Measurements from ENCODE around the gene DLGAP1. TPM values are rescaled to one million over a fixed set of nuclear protein-coding genes. Genes with fewer than 3 reads are reported as not detected.
"Not testable (repeated sequence)": the region's sequence is repeated elsewhere in the genome, so short reads cannot be mapped to it uniquely, and the experiment has no call there.

DLGAP1 gene
- total and polyA plus RNA-seq, 3 experiments from 2014 or later, result 0.07 to 0.46 TPM; not detected in 1

DNA sequence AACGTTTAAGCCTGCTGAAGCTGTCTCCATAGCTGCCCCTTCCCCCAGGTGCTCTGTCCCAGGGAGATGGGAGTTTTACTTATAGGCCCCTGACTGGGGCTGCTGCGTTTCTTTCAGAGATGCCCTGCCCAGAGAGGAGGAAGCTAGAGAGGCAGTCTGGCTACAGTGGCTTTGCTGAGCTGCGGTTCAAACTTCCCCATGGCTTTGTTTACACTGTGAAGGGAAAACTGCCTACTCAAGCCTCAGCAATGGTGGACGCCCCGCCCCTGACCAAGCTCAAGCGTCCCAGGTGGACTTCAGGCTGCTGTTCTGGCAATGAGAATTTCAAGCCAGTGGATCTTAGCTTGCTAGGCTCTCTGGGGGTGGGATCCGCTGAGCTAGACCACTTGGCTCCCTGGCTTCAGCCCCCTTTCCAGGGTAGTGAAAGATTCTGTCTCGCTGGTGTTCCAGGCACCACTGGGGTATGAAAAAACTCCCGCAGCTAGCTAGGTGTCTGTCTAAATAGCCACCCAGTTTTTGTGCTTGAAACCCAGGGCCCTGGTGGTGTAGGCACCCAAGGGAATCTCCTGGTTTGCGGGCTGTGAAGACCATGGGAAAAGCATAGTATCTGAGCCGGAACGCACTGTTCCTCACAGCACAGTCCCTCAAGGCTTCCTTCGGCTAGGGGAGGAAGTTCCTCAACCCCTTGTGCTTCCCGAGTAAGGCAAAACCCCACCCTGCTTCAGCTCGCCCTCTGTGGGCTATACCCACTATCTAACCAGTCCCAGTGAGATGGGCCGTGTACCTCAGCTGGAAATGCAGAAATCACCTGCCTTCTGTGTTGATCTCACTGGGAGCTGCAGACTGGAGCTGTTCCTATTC lies 755.2 kb downstream of the DLGAP1 start:
- DNase-seq; H3K4me1 ChIP-seq (ENCODE audit: insufficient read depth, low read length); H3K9me3 ChIP-seq (ENCODE audit: low read length); H3K4me3 ChIP-seq (ENCODE audit: low read length); H3K4me1 Mint-ChIP-seq; H3K36me3 Mint-ChIP-seq; H3K9me3 Mint-ChIP-seq; H3K36me3 ChIP-seq (ENCODE audit: insufficient read depth, low read length); H3K4me3 Mint-ChIP-seq; CTCF ChIA-PET; H3K27ac Mint-ChIP-seq; POLR2A ChIA-PET: not testable (repeated sequence)
- H3K27ac ChIP-seq (ENCODE audit: low read depth, low read length), result peak overlapping the region; percentile 57
- peaks cover 26 to 52% of the 10 kb centered on the region in 2 donors for H3K27me3 Mint-ChIP-seq
- peaks cover 12% of the 10 kb centered on the region for H3K27me3 ChIP-seq (ENCODE audit: insufficient read depth, low read length, poor library complexity, severe bottlenecking)

DNA sequence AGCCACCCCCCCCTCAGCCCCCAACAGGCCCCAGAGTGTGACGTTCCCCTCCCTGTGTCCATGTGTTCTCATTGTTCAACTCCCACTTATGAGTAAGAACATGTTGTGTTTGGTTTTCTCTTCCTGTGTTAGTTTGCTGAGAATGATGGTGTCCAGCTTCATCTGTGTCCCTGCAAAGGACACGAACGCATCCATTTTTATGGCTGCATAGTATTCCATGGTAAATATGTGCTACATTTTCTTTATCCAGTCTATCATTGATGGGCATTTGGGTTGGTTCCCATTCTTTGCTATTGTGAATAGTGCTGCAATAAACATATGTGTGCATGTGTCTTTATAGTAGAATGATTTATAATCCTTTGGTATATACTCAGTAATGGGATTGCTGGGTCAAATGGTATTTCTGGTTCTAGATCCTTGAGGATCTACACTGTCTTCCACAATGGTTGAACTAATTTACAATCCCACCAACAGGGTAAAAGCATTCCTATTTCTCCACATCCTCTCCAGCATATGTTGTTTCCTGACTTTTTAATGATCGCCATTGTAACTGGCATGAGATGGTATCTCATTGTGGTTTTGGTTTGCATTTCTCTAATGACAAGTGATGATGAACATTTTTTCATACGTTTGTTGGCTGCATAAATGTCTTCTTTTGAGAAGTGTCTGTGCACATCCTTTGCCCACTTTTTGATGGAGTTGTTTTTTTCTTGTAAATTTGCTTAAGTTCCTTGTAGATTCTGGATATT lies 760.9 kb downstream of the DLGAP1 start:
- H3K9me3 Mint-ChIP-seq; H3K36me3 ChIP-seq (ENCODE audit: insufficient read depth, low read length); H3K27ac ChIP-seq (ENCODE audit: low read depth, low read length); DNase-seq; POLR2A ChIA-PET; H3K4me3 ChIP-seq (ENCODE audit: low read length); H3K27me3 ChIP-seq (ENCODE audit: insufficient read depth, low read length, poor library complexity, severe bottlenecking); H3K4me1 Mint-ChIP-seq; CTCF ChIA-PET; H3K4me3 Mint-ChIP-seq; H3K9me3 ChIP-seq (ENCODE audit: low read length); H3K4me1 ChIP-seq (ENCODE audit: insufficient read depth, low read length); H3K27ac Mint-ChIP-seq; H3K36me3 Mint-ChIP-seq: not testable (repeated sequence)
- peaks cover 5 to 15% of the 10 kb centered on the region in 2 donors for H3K27me3 Mint-ChIP-seq

DNA sequence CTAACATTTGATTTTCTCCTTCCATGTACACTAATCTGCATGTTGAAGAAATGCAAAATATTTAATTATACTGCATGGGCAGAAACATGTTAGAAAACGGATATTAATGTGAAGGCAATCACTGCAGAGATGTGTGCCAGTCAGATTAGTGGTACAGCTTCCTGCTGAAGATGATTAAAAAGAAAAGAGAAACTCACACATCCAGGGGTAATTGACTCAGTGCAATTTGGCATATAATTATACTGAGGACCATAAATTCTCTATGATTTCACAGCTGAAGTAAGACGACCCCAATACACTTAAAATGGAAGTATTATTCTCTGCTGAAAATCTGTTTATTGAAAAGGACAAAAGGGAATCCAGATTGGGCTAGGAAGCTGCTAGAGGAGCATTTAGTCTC lies 761.7 kb downstream of the DLGAP1 start:
- no peaks in the 10 kb centered on the region for H3K36me3 ChIP-seq (ENCODE audit: insufficient read depth, low read length)

DNA sequence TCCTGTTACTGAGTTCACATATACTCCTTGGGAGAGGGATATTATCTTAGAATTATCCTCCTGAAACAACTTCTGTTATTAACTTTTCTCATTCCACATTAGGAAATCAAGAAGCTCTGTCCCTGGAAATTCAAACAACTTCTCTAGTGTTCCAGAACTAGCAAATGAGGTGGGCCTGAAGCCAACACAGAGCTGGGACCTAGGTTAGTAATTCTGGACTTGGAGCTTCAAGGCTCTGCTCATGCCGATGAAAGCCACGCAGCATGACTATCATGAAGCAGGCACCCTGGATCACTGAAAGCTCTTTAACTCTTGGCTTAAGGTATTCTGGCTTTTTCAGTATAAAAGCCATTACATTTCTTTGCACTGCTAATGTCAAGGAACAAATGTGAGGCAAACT lies 762.4 kb downstream of the DLGAP1 start:
- no peak overlapping the region for H3K4me3 ChIP-seq (ENCODE audit: low read length)
- peaks cover 0 to 4% (median 0%) of the 10 kb centered on the region in 5 donors for H3K9me3 Mint-ChIP-seq
- no peaks in the 10 kb centered on the region for H3K27me3 ChIP-seq (ENCODE audit: insufficient read depth, low read length, poor library complexity, severe bottlenecking)
- no peaks in the 10 kb centered on the region for H3K36me3 ChIP-seq (ENCODE audit: insufficient read depth, low read length)
- H3K4me1 ChIP-seq (ENCODE audit: insufficient read depth, low read length), result no peaks in the 10 kb centered on the region
- no peak overlapping the region for H3K27ac ChIP-seq (ENCODE audit: low read depth, low read length)
- H3K27me3 Mint-ChIP-seq, result peaks cover 5 to 7% of the 10 kb centered on the region in 2 donors
- ChIA-PET CTCF (no interaction called here), POLR2A (no interaction called here)
- H3K27ac Mint-ChIP-seq, result no peak overlapping the region
- H3K4me3 Mint-ChIP-seq, result no peak overlapping the region
- no peak for DNase-seq
- H3K4me1 Mint-ChIP-seq, result no peaks in the 10 kb centered on the region
- no peaks in the 10 kb centered on the region for H3K9me3 ChIP-seq (ENCODE audit: low read length)
- peaks cover 0 to 4% (median 0%) of the 10 kb centered on the region in 3 donors for H3K36me3 Mint-ChIP-seq

More for the DNA sequence above, 761.7 kb downstream of the DLGAP1 start:
- no peaks in the 10 kb centered on the region for H3K4me1 ChIP-seq (ENCODE audit: insufficient read depth, low read length)
- H3K9me3 ChIP-seq (ENCODE audit: low read length), result no peaks in the 10 kb centered on the region
- no peak overlapping the region for H3K4me3 Mint-ChIP-seq
- H3K9me3 Mint-ChIP-seq, result peaks cover 0 to 4% (median 2%) of the 10 kb centered on the region in 5 donors
- ChIA-PET POLR2A (no interaction called here), CTCF (no interaction called here)
- no peak overlapping the region for H3K27ac Mint-ChIP-seq
- H3K36me3 Mint-ChIP-seq, result peaks cover 0 to 4% (median 0%) of the 10 kb centered on the region in 3 donors
- H3K4me3 ChIP-seq (ENCODE audit: low read length), result no peak overlapping the region
- no peaks in the 10 kb centered on the region for H3K27me3 ChIP-seq (ENCODE audit: insufficient read depth, low read length, poor library complexity, severe bottlenecking)
- H3K27ac ChIP-seq (ENCODE audit: low read depth, low read length), result no peak overlapping the region
- no peaks in the 10 kb centered on the region for H3K4me1 Mint-ChIP-seq
- DNase-seq, result no peak
- H3K27me3 Mint-ChIP-seq, result peaks cover 5 to 9% of the 10 kb centered on the region in 2 donors

DNA sequence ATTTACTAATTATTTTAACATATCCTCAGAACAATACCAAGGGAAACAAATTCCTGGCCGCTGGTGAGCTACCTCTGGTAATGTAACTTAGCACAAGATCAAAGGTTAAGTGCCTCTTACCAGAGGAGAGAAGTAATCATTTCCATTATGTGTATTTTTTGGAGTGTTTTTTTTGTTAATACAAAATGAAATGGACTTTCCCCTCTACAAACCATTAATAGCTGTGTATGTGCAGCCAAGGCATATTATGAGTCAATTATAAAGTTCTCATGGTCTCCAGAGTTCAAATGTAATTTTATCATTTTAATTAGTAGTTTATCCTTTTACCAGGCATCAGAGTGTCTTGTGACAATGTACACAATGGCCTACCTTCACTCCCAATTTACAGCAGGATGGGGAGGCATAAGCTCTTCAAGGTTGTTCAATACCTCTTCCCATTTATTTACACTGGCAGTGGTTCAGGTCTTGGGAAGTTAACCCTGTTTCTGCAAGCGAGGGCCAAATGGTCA lies 762.9 kb downstream of the DLGAP1 start:
- no peak for DNase-seq
- Histone ChIP-seq H3K27ac (ENCODE audit: low read depth, low read length) (no peak overlapping the region), H3K27me3 (ENCODE audit: insufficient read depth, low read length, poor library complexity, severe bottlenecking) (no peaks in the 10 kb centered on the region), H3K4me1 (ENCODE audit: insufficient read depth, low read length) (no peaks in the 10 kb centered on the region), H3K9me3 (ENCODE audit: low read length) (no peaks in the 10 kb centered on the region), H3K4me3 (ENCODE audit: low read length) (no peak overlapping the region), H3K36me3 (ENCODE audit: insufficient read depth, low read length) (no peaks in the 10 kb centered on the region)
- Mint-ChIP-seq H3K4me3 (no peak overlapping the region), H3K9me3 (peaks cover 0 to 2% (median 0%) of the 10 kb centered on the region in 5 donors), H3K4me1 (no peaks in the 10 kb centered on the region), H3K27ac (no peak overlapping the region), H3K36me3 (peaks cover 0 to 5% (median 0%) of the 10 kb centered on the region in 3 donors), H3K27me3 (peaks cover 2 to 4% of the 10 kb centered on the region in 2 donors)
- POLR2A ChIA-PET, result no interaction called here
- CTCF ChIA-PET, result no interaction called here

DNA sequence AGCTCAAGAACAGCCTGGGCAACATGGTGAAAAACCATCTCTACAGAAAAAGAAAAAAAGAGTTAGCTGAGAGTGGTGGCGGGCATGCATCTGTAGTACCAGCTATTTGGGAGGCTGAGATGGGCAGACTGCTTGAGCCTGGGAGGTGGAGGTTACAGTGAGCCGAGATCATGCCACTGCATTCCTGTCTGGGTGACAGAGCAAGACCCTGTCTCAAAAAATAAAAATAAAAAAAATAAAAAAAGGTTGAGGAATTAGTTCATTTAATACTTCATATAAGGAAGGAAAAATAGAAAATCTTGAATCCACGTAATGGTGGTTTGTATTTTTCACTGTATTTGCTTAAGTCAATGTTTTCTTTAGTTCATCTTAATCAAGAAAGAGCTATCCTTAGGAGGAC lies 763.4 kb downstream of the DLGAP1 start:
- H3K4me3 Mint-ChIP-seq, result no peak overlapping the region
- ChIA-PET CTCF (no interaction called here), POLR2A (no interaction called here)
- Histone ChIP-seq H3K27me3 (ENCODE audit: insufficient read depth, low read length, poor library complexity, severe bottlenecking) (no peaks in the 10 kb centered on the region), H3K27ac (ENCODE audit: low read depth, low read length) (no peak overlapping the region), H3K4me1 (ENCODE audit: insufficient read depth, low read length) (no peaks in the 10 kb centered on the region), H3K36me3 (ENCODE audit: insufficient read depth, low read length) (no peaks in the 10 kb centered on the region), H3K4me3 (ENCODE audit: low read length) (no peak overlapping the region), H3K9me3 (ENCODE audit: low read length) (no peaks in the 10 kb centered on the region)
- no peak overlapping the region for H3K27ac Mint-ChIP-seq
- no peaks in the 10 kb centered on the region for H3K4me1 Mint-ChIP-seq
- H3K27me3 Mint-ChIP-seq, result peaks cover 0 to 2% of the 10 kb centered on the region in 2 donors
- DNase-seq, result no peak
- peaks cover 0 to 8% (median 0%) of the 10 kb centered on the region in 3 donors for H3K36me3 Mint-ChIP-seq
- peaks cover 0 to 2% (median 0%) of the 10 kb centered on the region in 5 donors for H3K9me3 Mint-ChIP-seq

DNA sequence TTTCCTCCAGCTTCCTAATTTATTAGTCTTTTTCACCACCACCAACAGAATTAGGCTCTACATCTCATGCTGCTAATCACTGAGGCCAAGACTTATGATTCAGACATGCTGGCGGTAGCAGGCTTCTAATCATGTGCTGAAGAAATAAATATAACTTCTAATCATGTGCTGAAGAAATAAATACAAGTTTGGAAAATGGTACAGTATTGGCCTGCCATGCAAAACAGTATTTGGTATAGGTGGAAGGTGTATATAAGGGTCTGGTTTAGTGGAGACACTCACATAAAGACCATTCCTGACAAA lies 764.4 kb downstream of the DLGAP1 start:
- Mint-ChIP-seq H3K4me1 (no peaks in the 10 kb centered on the region), H3K27ac (no peak overlapping the region), H3K27me3 (peaks cover 0 to 2% of the 10 kb centered on the region in 2 donors), H3K36me3 (peaks cover 0 to 7% (median 0%) of the 10 kb centered on the region in 3 donors), H3K9me3 (peaks cover 0 to 4% (median 0%) of the 10 kb centered on the region in 5 donors), H3K4me3 (no peak overlapping the region)
- Histone ChIP-seq H3K9me3 (ENCODE audit: low read length) (no peaks in the 10 kb centered on the region), H3K27ac (ENCODE audit: low read depth, low read length) (no peak overlapping the region), H3K4me1 (ENCODE audit: insufficient read depth, low read length) (no peaks in the 10 kb centered on the region), H3K36me3 (ENCODE audit: insufficient read depth, low read length) (no peaks in the 10 kb centered on the region), H3K27me3 (ENCODE audit: insufficient read depth, low read length, poor library complexity, severe bottlenecking) (no peaks in the 10 kb centered on the region), H3K4me3 (ENCODE audit: low read length) (no peak overlapping the region)
- CTCF ChIA-PET, result interaction anchor here (1.0 kb wide), 1 partner anchor 25 kb away, joined by 3 read pairs; no protein-coding TSS in a partner anchor
- no peak for DNase-seq
- POLR2A ChIA-PET, result no interaction called here

Data from CD8-positive, alpha-beta memory T cell (primary cell).